Esophagus muscularis mucosa (tissue), 4 donors: ENCODE measurements around the gene ATP10A.

Experiments used
- CTCF ChIP-seq, 3 experiments: fragments of 200-600 bp in 2 of 3; fragments of 450-650 bp in 1 of 3; sonication (generic) in 2 of 3; IDR thresholded peaks; one replicate each; pipeline ENCODE4 v1.5.1; 2017 to 2019; ENCODE audit warnings: antibody characterized with exemption in 3 of 3, mild to moderate bottlenecking in 2 of 3, moderate library complexity in 1 of 3
- EP300 ChIP-seq: sonication (generic); formaldehyde crosslinking; IDR thresholded peaks from one replicate; pipeline ENCODE4 v1.6.1; 2017; ENCODE audit warnings: antibody characterized with exemption
- POLR2A ChIP-seq: fragments of 450-650 bp; IDR thresholded peaks from one replicate; pipeline ENCODE4 v1.6.1; 2017; ENCODE audit warnings: antibody characterized with exemption, moderate library complexity, mild to moderate bottlenecking, low read depth
- POLR2AphosphoS5 ChIP-seq, 2 donors: sonication (generic); formaldehyde crosslinking; IDR thresholded peaks; one replicate each; pipeline ENCODE4 v1.6.1; 2017; ENCODE audit warnings: antibody characterized with exemption in 2 of 2

GRCh38 chr15:25689592-25689991, 173.5 kb downstream of the ATP10A start:
- TF ChIP-seq POLR2AphosphoS5 (IDR thresholded peaks at IDR 0.05) = no peak
- TF ChIP-seq CTCF (IDR thresholded peaks at IDR 0.05) = no peak
- TF ChIP-seq POLR2A = no peak
- no peak for TF ChIP-seq EP300
